IPS-18a (cell line): ENCODE results near the gene PET117.
A peak's percentile ranks its signal among the peaks of the same experiment; 100 is the strongest.
"Not testable (repeated sequence)": the region's sequence is repeated elsewhere in the genome, so short reads cannot be mapped to it uniquely, and the experiment has no call there.

Source experiments
- H3K27ac ChIP-seq: one replicate; pipeline ENCODE4 v1.5.1; 2013; ENCODE audit warnings: low read length
- H3K27me3 ChIP-seq: one replicate; pipeline ENCODE4 v1.6.1; 2013; ENCODE audit warnings: mild to moderate bottlenecking, low read length; ENCODE audit not compliant: control insufficient read depth, insufficient read depth
- H3K36me3 ChIP-seq: one replicate; pipeline ENCODE4 v1.6.1; 2013; ENCODE audit warnings: low read depth, low read length; ENCODE audit not compliant: control insufficient read depth
- H3K4me1 ChIP-seq: one replicate; pipeline ENCODE4 v1.6.1; 2013; ENCODE audit warnings: low read depth, low read length; ENCODE audit not compliant: control insufficient read depth
- H3K4me3 ChIP-seq: one replicate; pipeline ENCODE4 v1.5.1; 2013; ENCODE audit warnings: low read length
- H3K9ac ChIP-seq: one replicate; pipeline ENCODE4 v1.6.1; 2013; ENCODE audit warnings: mild to moderate bottlenecking, low read length, moderate library complexity
- H3K9me3 ChIP-seq: one replicate; pipeline ENCODE4 v1.6.1; 2013; ENCODE audit warnings: low read depth, low read length; ENCODE audit not compliant: control insufficient read depth

The PET117 gene, protein sequence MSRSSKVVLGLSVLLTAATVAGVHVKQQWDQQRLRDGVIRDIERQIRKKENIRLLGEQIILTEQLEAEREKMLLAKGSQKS

GRCh38 chr20:18137412-18138265, at the start of gene PET117, which contains the start of gene KAT14:
Gene PET117, plus strand, starts transcription at chr20:18137863. Its CDS starts 93 bp downstream, at chr20:18137956.
Gene KAT14, plus strand, starts transcription at chr20:18137863. Its CDS starts 4,798 bp downstream, at chr20:18142661.
- Histone ChIP-seq H3K9me3 (no peaks in the 10 kb centered on the region), H3K36me3 (peaks cover 8% of the 10 kb centered on the region), H3K27ac (peak within 1 kb of the TSS; percentile 81)

DNA sequence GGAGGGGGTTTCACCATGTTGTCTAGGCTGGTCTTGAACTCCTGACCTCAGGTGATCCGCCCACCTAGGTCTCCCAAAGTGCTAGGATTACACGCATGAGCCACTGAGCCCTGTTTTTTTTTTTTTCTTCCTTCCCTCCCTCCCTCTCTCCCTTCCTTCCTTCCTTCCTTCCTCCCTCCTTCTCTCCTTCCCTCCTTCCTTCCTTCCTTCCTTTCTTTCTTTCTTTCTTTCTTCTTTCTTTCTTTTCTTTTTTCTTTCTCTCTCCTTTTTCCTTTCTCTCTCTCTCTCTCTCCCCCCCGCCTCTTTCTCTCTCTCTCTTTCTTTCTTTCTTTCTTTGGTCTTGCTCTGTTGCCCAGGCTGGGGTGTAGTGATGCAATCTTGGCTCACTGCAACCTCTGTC, 49.4 kb upstream of the PET117 start:
- H3K27ac ChIP-seq, H3K9me3 ChIP-seq, H3K4me3 ChIP-seq, H3K9ac ChIP-seq, H3K4me1 ChIP-seq, H3K36me3 ChIP-seq, H3K27me3 ChIP-seq: not testable (repeated sequence)

More at GRCh38 chr20:18137412-18138265, at the start of gene PET117, which contains the start of gene KAT14:
- Histone ChIP-seq H3K27me3 (peaks cover 6% of the 10 kb centered on the region), H3K4me3 (peak within 1 kb of the TSS; percentile 83), H3K9ac (peak within 1 kb of the TSS; percentile 95), H3K4me1 (peaks cover 16% of the 10 kb centered on the region)

GRCh38 chr20:18088841-18089240, 48.8 kb upstream of the PET117 start:
- H3K36me3 ChIP-seq, H3K9me3 ChIP-seq, H3K4me3 ChIP-seq, H3K9ac ChIP-seq, H3K27me3 ChIP-seq, H3K4me1 ChIP-seq, H3K27ac ChIP-seq: not testable (repeated sequence)

- H3K27me3 ChIP-seq = no peaks in the 10 kb centered on the region
- H3K36me3 ChIP-seq = no peaks in the 10 kb centered on the region
- peaks cover 6% of the 10 kb centered on the region for H3K4me1 ChIP-seq
- no peak overlapping the region for H3K4me3 ChIP-seq
- no peak overlapping the region for H3K9ac ChIP-seq
- no peak overlapping the region for H3K27ac ChIP-seq
- no peaks in the 10 kb centered on the region for H3K9me3 ChIP-seq
Observed at GRCh38 chr20:18090044-18090443, 47.6 kb upstream of the PET117 start.

- Histone ChIP-seq H3K9me3 (no peaks in the 10 kb centered on the region), H3K36me3 (no peaks in the 10 kb centered on the region), H3K27ac (no peak overlapping the region), H3K27me3 (no peaks in the 10 kb centered on the region), H3K9ac (no peak overlapping the region), H3K4me1 (peaks cover 6% of the 10 kb centered on the region), H3K4me3 (no peak overlapping the region)
Observed at GRCh38 chr20:18090477-18090876, 47.2 kb upstream of the PET117 start.

- Histone ChIP-seq H3K4me1 (peaks cover 6% of the 10 kb centered on the region), H3K4me3 (no peak overlapping the region), H3K9ac (no peak overlapping the region), H3K27ac (no peak overlapping the region), H3K27me3 (no peaks in the 10 kb centered on the region), H3K9me3 (no peaks in the 10 kb centered on the region), H3K36me3 (no peaks in the 10 kb centered on the region)
Observed at GRCh38 chr20:18091623-18092022, 46.0 kb upstream of the PET117 start.

GRCh38 chr20:18092890-18093289, 44.8 kb upstream of the PET117 start:
- no peak overlapping the region for H3K4me3 ChIP-seq

DNA sequence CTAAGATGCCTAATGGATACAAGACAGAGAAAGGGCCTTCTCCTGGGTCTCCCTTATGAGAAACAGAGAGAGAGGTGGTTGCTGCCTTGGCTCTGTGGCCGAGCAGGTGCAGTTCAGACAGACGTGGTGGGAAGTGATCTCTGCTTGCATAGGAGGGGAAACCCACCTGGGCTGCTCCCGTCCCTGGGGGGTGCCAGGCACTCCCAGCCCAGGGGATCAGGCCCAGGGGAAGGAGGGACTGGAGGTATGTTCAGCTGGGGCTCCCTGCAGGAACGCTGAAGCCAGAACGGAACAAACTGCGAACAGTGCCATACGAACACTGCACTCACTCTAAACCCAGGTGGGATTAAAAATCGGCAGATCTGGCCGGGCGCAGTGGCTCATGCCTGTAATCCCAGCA, 44.3 kb upstream of the PET117 start:
- Histone ChIP-seq H3K4me1 (no peaks in the 10 kb centered on the region), H3K9ac (no peak overlapping the region), H3K36me3 (no peaks in the 10 kb centered on the region), H3K27me3 (no peaks in the 10 kb centered on the region), H3K4me3 (no peak overlapping the region), H3K27ac (no peak overlapping the region), H3K9me3 (no peaks in the 10 kb centered on the region)

More at GRCh38 chr20:18092890-18093289, 44.8 kb upstream of the PET117 start:
- Histone ChIP-seq H3K9me3 (no peaks in the 10 kb centered on the region), H3K9ac (no peak overlapping the region), H3K36me3 (no peaks in the 10 kb centered on the region), H3K27ac (no peak overlapping the region), H3K27me3 (no peaks in the 10 kb centered on the region), H3K4me1 (no peaks in the 10 kb centered on the region)

DNA sequence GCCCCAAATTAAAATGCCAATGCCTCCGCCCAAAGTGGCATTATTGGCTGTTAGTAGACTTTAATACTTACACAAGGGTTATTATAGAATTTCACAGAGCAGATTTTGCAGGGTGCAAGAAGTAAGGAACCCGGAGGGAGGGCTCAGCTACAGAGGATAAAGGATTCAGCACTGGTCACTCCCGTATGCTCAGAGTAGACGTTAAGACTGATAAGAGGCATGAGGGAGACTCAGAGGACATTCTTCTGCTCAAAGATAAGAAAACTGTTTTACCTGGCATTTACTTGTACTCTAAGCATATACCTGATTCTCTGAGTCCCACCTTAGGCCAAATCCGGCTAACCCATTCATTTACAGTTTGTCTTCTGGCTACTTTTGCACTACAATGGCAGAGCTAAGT, 43.5 kb upstream of the PET117 start:
- no peaks in the 10 kb centered on the region for H3K36me3 ChIP-seq
- no peaks in the 10 kb centered on the region for H3K9me3 ChIP-seq
- no peak overlapping the region for H3K27ac ChIP-seq
- no peak overlapping the region for H3K4me3 ChIP-seq
- H3K9ac ChIP-seq = no peak overlapping the region
- no peaks in the 10 kb centered on the region for H3K4me1 ChIP-seq
- H3K27me3 ChIP-seq = no peaks in the 10 kb centered on the region

- H3K4me1 ChIP-seq, H3K36me3 ChIP-seq, H3K4me3 ChIP-seq, H3K9ac ChIP-seq, H3K9me3 ChIP-seq, H3K27me3 ChIP-seq, H3K27ac ChIP-seq: not testable (repeated sequence)
Observed at GRCh38 chr20:18100569-18100968, 37.1 kb upstream of the PET117 start.

- Histone ChIP-seq H3K9ac (no peak overlapping the region), H3K9me3 (no peaks in the 10 kb centered on the region), H3K36me3 (no peaks in the 10 kb centered on the region), H3K4me3 (no peak overlapping the region), H3K27me3 (no peaks in the 10 kb centered on the region), H3K27ac (no peak overlapping the region), H3K4me1 (no peaks in the 10 kb centered on the region)
Observed at GRCh38 chr20:18101125-18101810, 36.4 kb upstream of the PET117 start.
